GM23338 (cell line): ENCODE measurements around the gene OR56A5.

ENCODE experiments used
- EZH2 ChIP-seq: fragments of 200-600 bp; sonication (generic); IDR thresholded peaks from one replicate; pipeline ENCODE4 v1.8.0; 2017; ENCODE audit warnings: antibody characterized with exemption, mild to moderate bottlenecking, low read depth; ENCODE audit not compliant: unreplicated experiment
- POLR2AphosphoS5 ChIP-seq: IDR thresholded peaks from 2 replicates; pipeline ENCODE4 v1.6.1; 2016; ENCODE audit warnings: antibody characterized with exemption, low read depth
- STAT1 ChIP-seq: IDR thresholded peaks from one replicate; pipeline ENCODE4 v1.6.1; 2016; ENCODE audit warnings: antibody characterized with exemption; ENCODE audit not compliant: unreplicated experiment
- TF ChIP-seq, protein P1 (sequence below), 2 experiments: fragments of 200-600 bp in 1 of 2; sonication (generic) in 1 of 2; conservative IDR thresholded peaks; 2 replicates each; pipeline versions ENCODE4 v1.5.1 to v1.6.1; 2016 to 2017; ENCODE audit warnings: antibody characterized with exemption in 2 of 2, low read depth in 2 of 2, mild to moderate bottlenecking in 2 of 2, moderate library complexity in 1 of 2

DNA sequence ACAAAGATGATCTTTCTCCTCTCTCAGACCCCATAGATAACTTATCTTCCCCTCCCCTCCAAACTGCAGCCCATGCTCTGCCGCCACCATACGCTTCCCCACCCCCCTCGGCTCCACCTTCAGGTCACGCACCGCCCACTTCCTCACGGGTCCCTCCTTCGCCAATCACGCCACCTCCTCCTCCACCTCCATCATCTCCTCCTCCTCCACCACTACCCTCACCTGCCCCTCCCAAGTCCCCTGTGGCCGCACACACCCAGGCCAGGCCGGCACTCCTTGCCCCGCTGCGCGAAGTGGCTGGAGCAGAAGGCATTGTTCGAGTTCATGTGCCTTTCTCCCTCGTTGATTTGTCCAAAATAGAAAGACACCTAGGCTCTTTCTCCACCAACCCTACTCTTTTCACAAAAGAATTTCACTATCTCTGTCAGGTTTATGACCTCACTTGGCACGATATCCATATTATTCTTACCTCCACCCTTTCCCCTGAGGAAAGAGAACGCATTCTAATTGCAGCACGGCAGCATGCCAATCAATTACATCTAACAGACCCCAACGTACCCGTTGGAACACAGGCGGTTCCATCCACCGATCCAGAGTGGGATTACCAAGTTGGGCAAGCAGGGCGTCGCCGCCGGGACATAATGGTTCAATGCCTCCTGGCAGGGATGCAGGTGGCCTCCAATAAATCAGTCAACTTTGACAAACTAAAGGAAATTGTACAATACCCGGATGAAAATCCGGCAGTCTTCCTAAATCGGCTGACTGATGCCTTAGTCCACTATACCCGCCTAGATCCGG, 38.5 kb downstream of the OR56A5 start:
- TF ChIP-seq, protein P1, sequence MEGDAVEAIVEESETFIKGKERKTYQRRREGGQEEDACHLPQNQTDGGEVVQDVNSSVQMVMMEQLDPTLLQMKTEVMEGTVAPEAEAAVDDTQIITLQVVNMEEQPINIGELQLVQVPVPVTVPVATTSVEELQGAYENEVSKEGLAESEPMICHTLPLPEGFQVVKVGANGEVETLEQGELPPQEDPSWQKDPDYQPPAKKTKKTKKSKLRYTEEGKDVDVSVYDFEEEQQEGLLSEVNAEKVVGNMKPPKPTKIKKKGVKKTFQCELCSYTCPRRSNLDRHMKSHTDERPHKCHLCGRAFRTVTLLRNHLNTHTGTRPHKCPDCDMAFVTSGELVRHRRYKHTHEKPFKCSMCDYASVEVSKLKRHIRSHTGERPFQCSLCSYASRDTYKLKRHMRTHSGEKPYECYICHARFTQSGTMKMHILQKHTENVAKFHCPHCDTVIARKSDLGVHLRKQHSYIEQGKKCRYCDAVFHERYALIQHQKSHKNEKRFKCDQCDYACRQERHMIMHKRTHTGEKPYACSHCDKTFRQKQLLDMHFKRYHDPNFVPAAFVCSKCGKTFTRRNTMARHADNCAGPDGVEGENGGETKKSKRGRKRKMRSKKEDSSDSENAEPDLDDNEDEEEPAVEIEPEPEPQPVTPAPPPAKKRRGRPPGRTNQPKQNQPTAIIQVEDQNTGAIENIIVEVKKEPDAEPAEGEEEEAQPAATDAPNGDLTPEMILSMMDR (conservative IDR thresholded peaks at IDR 0.05; ENCODE audit: low read depth in 2 of 2): no peak
- TF ChIP-seq EZH2: no peak
- TF ChIP-seq POLR2AphosphoS5: no peak
- TF ChIP-seq STAT1: no peak
